Measurements from ENCODE around the gene MYO10. TPM values are rescaled to one million over a fixed set of nuclear protein-coding genes. Genes with fewer than 3 reads are reported as not detected.
"Not testable (repeated sequence)": the region's sequence is repeated elsewhere in the genome, so short reads cannot be mapped to it uniquely, and the experiment has no call there.

MYO10 gene
- total and polyA plus RNA-seq, 3 experiments from 2014 or later, result 0.11 to 0.18 TPM; not detected in 1

DNA sequence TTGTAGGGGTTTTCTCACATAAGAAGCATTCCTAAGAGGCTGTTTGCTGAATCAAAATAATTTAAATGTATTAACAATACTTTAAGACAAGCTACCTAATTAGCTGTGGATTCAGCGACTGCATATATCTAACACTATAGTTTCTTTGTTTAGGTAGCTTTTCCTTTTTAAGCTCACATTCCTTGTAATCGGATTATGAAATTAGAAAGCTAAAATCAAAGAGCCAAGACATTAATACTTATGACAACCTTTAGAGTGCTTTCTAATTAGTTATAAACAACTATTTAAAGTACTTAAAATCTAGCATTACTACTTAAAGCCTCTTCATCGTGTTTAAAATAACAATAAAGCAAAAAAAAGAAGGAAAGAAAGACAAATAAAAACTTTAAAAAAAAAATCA lies 182.0 kb downstream of the MYO10 start:
- CTCF ChIA-PET, result no interaction called here
- DNase-seq, result no peak

DNA sequence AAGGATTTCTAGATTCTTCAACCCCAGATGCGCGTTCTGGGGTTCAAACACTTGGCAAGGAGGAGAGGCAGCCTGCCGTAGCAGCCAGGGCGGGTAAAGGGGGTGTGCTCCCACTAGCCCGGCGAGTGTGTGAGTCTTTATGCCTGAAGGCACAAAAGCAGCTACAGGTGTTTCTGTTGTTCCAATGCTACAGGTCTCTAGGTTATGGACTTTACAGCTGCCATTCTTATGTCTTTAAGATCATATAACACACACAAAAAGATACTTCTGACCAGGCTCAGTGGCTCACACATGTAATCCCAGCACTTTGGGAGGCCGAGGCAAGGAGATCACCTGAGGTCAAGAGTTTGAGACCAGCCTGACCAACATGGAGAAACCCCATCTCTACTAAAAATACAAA lies 185.6 kb downstream of the MYO10 start:
- ChIA-PET CTCF (no interaction called here), POLR2A (no interaction called here)
- Histone ChIP-seq H3K9me3 (ENCODE audit: low read length) (no peaks in the 10 kb centered on the region), H3K4me3 (ENCODE audit: low read length) (no peak overlapping the region), H3K4me1 (ENCODE audit: insufficient read depth, low read length) (no peaks in the 10 kb centered on the region), H3K27ac (ENCODE audit: low read depth, low read length) (no peak overlapping the region), H3K27me3 (ENCODE audit: insufficient read depth, low read length, poor library complexity, severe bottlenecking) (no peaks in the 10 kb centered on the region), H3K36me3 (ENCODE audit: insufficient read depth, low read length) (no peaks in the 10 kb centered on the region)
- Mint-ChIP-seq H3K4me3 (no peak overlapping the region), H3K27ac (no peak overlapping the region), H3K4me1 (no peaks in the 10 kb centered on the region), H3K9me3 (peaks cover 0 to 2% (median 0%) of the 10 kb centered on the region in 5 donors), H3K27me3 (no peaks in the 10 kb centered on the region), H3K36me3 (no peaks in the 10 kb centered on the region)
- no peak for DNase-seq

More for the DNA sequence above, 182.0 kb downstream of the MYO10 start:
- H3K4me1 Mint-ChIP-seq, result no peaks in the 10 kb centered on the region
- Histone ChIP-seq H3K9me3 (ENCODE audit: low read length) (no peaks in the 10 kb centered on the region), H3K27ac (ENCODE audit: low read depth, low read length) (no peak overlapping the region), H3K27me3 (ENCODE audit: insufficient read depth, low read length, poor library complexity, severe bottlenecking) (no peaks in the 10 kb centered on the region), H3K36me3 (ENCODE audit: insufficient read depth, low read length) (no peaks in the 10 kb centered on the region), H3K4me3 (ENCODE audit: low read length) (no peak overlapping the region), H3K4me1 (ENCODE audit: insufficient read depth, low read length) (no peaks in the 10 kb centered on the region)
- H3K36me3 Mint-ChIP-seq, result no peaks in the 10 kb centered on the region
- POLR2A ChIA-PET, result no interaction called here
- H3K9me3 Mint-ChIP-seq, result no peaks in the 10 kb centered on the region
- H3K4me3 Mint-ChIP-seq, result no peak overlapping the region
- no peaks in the 10 kb centered on the region for H3K27me3 Mint-ChIP-seq
- H3K27ac Mint-ChIP-seq, result no peak overlapping the region

GRCh38 chr5:16749626-16750025 lies 186.5 kb downstream of the MYO10 start:
- Histone ChIP-seq H3K27ac (ENCODE audit: low read depth, low read length) (no peak overlapping the region), H3K27me3 (ENCODE audit: insufficient read depth, low read length, poor library complexity, severe bottlenecking) (no peaks in the 10 kb centered on the region), H3K36me3 (ENCODE audit: insufficient read depth, low read length) (no peaks in the 10 kb centered on the region), H3K9me3 (ENCODE audit: low read length) (no peaks in the 10 kb centered on the region), H3K4me1 (ENCODE audit: insufficient read depth, low read length) (no peaks in the 10 kb centered on the region), H3K4me3 (ENCODE audit: low read length) (no peak overlapping the region)
- H3K27me3 Mint-ChIP-seq, result no peaks in the 10 kb centered on the region
- H3K4me3 Mint-ChIP-seq, result no peak overlapping the region
- peaks cover 0 to 2% (median 0%) of the 10 kb centered on the region in 5 donors for H3K9me3 Mint-ChIP-seq
- POLR2A ChIA-PET, result no interaction called here
- no peaks in the 10 kb centered on the region for H3K4me1 Mint-ChIP-seq
- H3K36me3 Mint-ChIP-seq, result no peaks in the 10 kb centered on the region
- no peak overlapping the region for H3K27ac Mint-ChIP-seq
- no peak for DNase-seq
- CTCF ChIA-PET, result no interaction called here

GRCh38 chr5:16744164-16744880 lies 191.8 kb downstream of the MYO10 start:
- no peak overlapping the region for H3K4me3 ChIP-seq (ENCODE audit: low read length)
- H3K36me3 ChIP-seq (ENCODE audit: insufficient read depth, low read length), result no peaks in the 10 kb centered on the region
- H3K9me3 ChIP-seq (ENCODE audit: low read length), result no peaks in the 10 kb centered on the region
- H3K27ac ChIP-seq (ENCODE audit: low read depth, low read length), result no peak overlapping the region
- POLR2A ChIA-PET, result no interaction called here
- Mint-ChIP-seq H3K4me1 (no peaks in the 10 kb centered on the region), H3K27me3 (peaks cover 0 to 20% of the 10 kb centered on the region in 2 donors), H3K27ac (no peak overlapping the region), H3K9me3 (peaks cover 0 to 2% (median 0%) of the 10 kb centered on the region in 5 donors), H3K36me3 (no peaks in the 10 kb centered on the region), H3K4me3 (no peak overlapping the region)
- no peak for DNase-seq
- CTCF ChIA-PET, result no interaction called here
- H3K4me1 ChIP-seq (ENCODE audit: insufficient read depth, low read length), result no peaks in the 10 kb centered on the region
- H3K27me3 ChIP-seq (ENCODE audit: insufficient read depth, low read length, poor library complexity, severe bottlenecking), result no peaks in the 10 kb centered on the region

DNA sequence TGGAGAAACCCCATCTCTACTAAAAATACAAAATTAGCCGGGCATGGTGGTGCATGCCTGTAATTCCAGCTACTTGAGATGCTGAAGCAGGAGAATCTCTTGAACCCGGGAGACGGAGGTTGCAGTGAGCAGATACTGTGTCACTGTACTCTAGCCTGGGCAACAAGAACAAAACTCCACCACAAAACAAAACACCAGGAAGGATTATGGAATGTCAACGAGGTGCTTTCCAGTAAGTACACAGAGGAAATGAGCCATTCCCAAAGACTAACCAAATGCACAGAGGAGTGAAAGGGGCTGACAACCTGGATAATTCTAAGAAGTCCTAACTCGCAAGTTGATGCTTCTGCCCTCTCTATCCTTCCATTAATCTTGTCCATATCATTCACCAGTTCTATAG lies 193.2 kb downstream of the MYO10 start:
- Mint-ChIP-seq H3K4me3 (no peak overlapping the region), H3K9me3 (peaks cover 0 to 3% (median 0%) of the 10 kb centered on the region in 5 donors), H3K4me1 (no peaks in the 10 kb centered on the region), H3K27ac (no peak overlapping the region), H3K27me3 (peaks cover 1 to 26% of the 10 kb centered on the region in 2 donors), H3K36me3 (no peaks in the 10 kb centered on the region)
- Histone ChIP-seq H3K4me1 (ENCODE audit: insufficient read depth, low read length) (no peaks in the 10 kb centered on the region), H3K4me3 (ENCODE audit: low read length) (no peak overlapping the region), H3K36me3 (ENCODE audit: insufficient read depth, low read length) (no peaks in the 10 kb centered on the region), H3K9me3 (ENCODE audit: low read length) (no peaks in the 10 kb centered on the region), H3K27ac (ENCODE audit: low read depth, low read length) (no peak overlapping the region), H3K27me3 (ENCODE audit: insufficient read depth, low read length, poor library complexity, severe bottlenecking) (no peaks in the 10 kb centered on the region)
- no peak for DNase-seq
- ChIA-PET CTCF (no interaction called here), POLR2A (no interaction called here)

DNA sequence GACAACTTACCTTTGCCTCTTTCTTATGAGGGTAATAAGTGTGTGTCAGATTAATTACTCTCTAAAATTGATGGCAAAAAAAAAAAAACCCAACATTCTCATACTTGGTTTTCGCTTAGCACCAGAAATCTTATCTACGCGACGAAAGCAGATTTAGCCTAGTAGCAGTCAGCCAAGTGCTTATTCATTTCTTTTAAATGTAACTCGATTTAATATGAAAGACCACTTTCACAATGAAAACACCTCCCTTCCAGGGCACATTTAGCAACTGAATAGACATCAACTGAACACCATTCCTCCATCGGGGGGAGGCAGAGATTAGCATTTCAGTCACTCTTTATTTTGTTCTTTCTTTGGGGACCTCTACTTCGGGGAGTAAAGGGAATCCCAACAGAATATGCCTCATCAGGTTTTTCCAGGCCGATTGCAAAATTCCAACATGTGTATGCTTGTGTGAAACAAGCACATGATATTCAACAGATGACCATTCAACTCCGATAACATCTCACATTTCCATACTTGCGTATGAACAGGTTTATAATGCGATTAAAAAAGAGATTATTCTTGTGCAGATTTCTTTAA lies 195.2 kb downstream of the MYO10 start:
- ChIA-PET POLR2A (no interaction called here), CTCF (no interaction called here)
- no peaks in the 10 kb centered on the region for H3K4me1 Mint-ChIP-seq
- H3K27ac ChIP-seq (ENCODE audit: low read depth, low read length), result no peak overlapping the region
- H3K27me3 Mint-ChIP-seq, result peaks cover 3 to 35% of the 10 kb centered on the region in 2 donors
- no peak for DNase-seq
- no peak overlapping the region for H3K4me3 ChIP-seq (ENCODE audit: low read length)
- H3K4me3 Mint-ChIP-seq, result no peak overlapping the region
- no peaks in the 10 kb centered on the region for H3K4me1 ChIP-seq (ENCODE audit: insufficient read depth, low read length)
- no peaks in the 10 kb centered on the region for H3K36me3 Mint-ChIP-seq
- H3K27ac Mint-ChIP-seq, result no peak overlapping the region
- no peaks in the 10 kb centered on the region for H3K36me3 ChIP-seq (ENCODE audit: insufficient read depth, low read length)
- no peaks in the 10 kb centered on the region for H3K9me3 ChIP-seq (ENCODE audit: low read length)
- peaks cover 0 to 4% (median 0%) of the 10 kb centered on the region in 5 donors for H3K9me3 Mint-ChIP-seq
- H3K27me3 ChIP-seq (ENCODE audit: insufficient read depth, low read length, poor library complexity, severe bottlenecking), result no peaks in the 10 kb centered on the region

DNA sequence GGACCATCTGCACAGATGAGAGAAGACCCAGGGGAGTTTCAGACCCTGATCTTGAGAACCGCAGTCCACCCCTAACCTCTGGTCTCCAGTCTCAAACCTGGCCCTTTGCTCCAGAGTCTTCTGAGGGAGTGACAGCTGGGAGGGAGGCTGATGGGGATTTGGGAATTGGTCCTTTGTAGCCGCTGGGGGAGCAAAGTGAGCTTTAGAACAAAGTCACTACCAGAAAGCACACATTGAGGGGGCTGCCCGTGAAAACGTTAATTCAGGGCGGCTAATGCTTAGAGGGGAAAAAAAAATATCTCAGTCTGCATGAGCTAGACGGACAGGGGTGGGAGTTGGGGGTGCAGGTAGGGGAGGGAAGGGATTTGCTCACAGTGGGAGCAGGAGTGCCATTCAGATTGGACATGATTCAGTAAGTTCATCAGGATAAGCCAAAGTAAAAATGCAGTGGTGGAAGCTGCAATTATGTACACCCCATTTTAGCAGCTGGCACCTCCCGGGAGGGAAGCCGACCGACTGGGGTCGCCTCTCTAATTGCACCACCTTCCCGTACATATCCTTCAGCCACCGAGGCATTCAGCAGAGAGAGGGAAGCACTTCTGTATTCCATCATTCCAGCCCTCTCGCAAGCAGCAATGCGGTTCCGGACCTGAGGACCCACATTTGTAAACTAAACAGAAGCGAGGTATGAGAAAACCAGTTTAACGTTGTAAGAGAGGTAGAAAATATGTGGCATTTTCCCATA lies 195.8 kb downstream of the MYO10 start:
- no peak overlapping the region for H3K27ac Mint-ChIP-seq
- Histone ChIP-seq H3K27me3 (ENCODE audit: insufficient read depth, low read length, poor library complexity, severe bottlenecking) (no peaks in the 10 kb centered on the region), H3K9me3 (ENCODE audit: low read length) (no peaks in the 10 kb centered on the region), H3K4me1 (ENCODE audit: insufficient read depth, low read length) (no peaks in the 10 kb centered on the region), H3K4me3 (ENCODE audit: low read length) (no peak overlapping the region), H3K36me3 (ENCODE audit: insufficient read depth, low read length) (no peaks in the 10 kb centered on the region), H3K27ac (ENCODE audit: low read depth, low read length) (no peak overlapping the region)
- CTCF ChIA-PET, result no interaction called here
- H3K27me3 Mint-ChIP-seq, result peaks cover 3 to 39% of the 10 kb centered on the region in 2 donors
- POLR2A ChIA-PET, result no interaction called here
- H3K36me3 Mint-ChIP-seq, result no peaks in the 10 kb centered on the region
- no peak for DNase-seq
- H3K4me1 Mint-ChIP-seq, result no peaks in the 10 kb centered on the region
- no peak overlapping the region for H3K4me3 Mint-ChIP-seq
- H3K9me3 Mint-ChIP-seq, result peaks cover 0 to 4% (median 0%) of the 10 kb centered on the region in 5 donors

GRCh38 chr5:16738393-16738792 lies 197.7 kb downstream of the MYO10 start:
- H3K4me1 Mint-ChIP-seq; CTCF ChIA-PET; H3K9me3 ChIP-seq (ENCODE audit: low read length); H3K36me3 Mint-ChIP-seq; H3K4me1 ChIP-seq (ENCODE audit: insufficient read depth, low read length); H3K36me3 ChIP-seq (ENCODE audit: insufficient read depth, low read length); POLR2A ChIA-PET; H3K27me3 ChIP-seq (ENCODE audit: insufficient read depth, low read length, poor library complexity, severe bottlenecking); H3K4me3 Mint-ChIP-seq; H3K27ac Mint-ChIP-seq; DNase-seq; H3K27ac ChIP-seq (ENCODE audit: low read depth, low read length); H3K9me3 Mint-ChIP-seq; H3K4me3 ChIP-seq (ENCODE audit: low read length): not testable (repeated sequence)
- peaks cover 3 to 44% of the 10 kb centered on the region in 2 donors for H3K27me3 Mint-ChIP-seq
